GM19328 (cell line): ENCODE measurements around the gene XYLT1.

Source experiments
- ATAC-seq: cut with Tn5 transposase; IDR thresholded peaks from one replicate; pipeline ENCODE4 v1.9.1; 2021; ENCODE audit warnings: mild to moderate bottlenecking, moderate library complexity; ENCODE audit not compliant: unreplicated experiment

XYLT1 gene

GRCh38 chr16:17078931-17079631 lies 391.7 kb downstream of the XYLT1 start:
- ATAC-seq = no peak

GRCh38 chr16:17076818-17077498 lies 393.8 kb downstream of the XYLT1 start:
- ATAC-seq = no peak

DNA sequence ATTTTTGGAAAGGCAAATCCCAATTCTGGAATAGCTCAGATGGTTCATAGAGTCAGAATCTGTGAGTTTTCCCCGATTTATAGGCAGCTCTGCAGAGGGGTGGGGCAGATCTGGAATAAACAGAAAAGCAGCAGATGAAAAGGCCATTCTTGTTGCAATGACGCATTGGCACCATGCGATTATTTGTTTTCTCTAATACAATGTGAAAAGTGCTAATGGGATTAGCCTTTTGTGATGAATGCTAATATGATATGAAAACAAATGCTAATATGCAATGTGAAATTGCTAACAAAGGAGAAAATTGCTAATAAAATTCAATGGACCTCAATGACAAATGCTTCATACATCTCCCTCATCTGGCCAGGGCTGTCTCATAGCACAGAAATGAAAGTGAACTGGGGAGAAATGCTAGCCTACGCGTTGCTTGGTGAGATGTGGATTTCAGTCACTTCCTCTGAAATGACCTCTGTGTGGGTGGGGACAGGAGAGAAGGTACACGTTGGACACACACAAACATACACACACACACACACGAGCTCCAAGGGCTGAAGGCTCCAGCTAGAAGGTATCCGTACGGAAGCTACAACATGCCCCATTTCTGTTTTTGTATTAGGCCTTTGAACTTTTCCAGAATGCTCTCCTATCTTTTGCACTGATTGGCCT lies 394.5 kb downstream of the XYLT1 start:
- ATAC-seq = no peak

GRCh38 chr16:17072104-17072503 lies 398.7 kb downstream of the XYLT1 start:
- ATAC-seq = no peak

- ATAC-seq = peak; percentile 84
Observed at GRCh38 chr16:17070882-17071592, 399.7 kb downstream of the XYLT1 start.

GRCh38 chr16:17069681-17070080 lies 401.1 kb downstream of the XYLT1 start:
- ATAC-seq = no peak

- no peak for ATAC-seq
Observed at GRCh38 chr16:17068524-17068923, 402.2 kb downstream of the XYLT1 start.

DNA sequence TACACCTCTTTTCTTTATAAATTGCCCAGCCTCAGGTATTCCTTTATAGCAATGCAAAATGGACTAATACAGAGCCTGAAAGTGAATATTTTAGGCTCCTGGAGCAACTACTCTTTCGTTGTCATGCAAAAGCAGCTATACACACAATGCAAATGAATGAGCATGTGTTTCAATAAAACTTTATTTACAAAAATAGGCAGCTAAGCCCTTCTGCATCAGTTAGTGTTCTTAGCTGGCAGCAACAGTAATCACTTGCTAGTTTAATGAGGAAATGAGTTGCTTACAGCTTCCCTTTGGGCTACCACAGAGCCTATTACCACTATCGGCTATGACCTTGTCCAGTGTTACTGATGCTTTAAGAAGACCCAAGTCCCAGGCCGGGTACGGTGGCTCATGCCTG lies 402.9 kb downstream of the XYLT1 start:
- no peak for ATAC-seq

GRCh38 chr16:17063201-17064139 lies 407.3 kb downstream of the XYLT1 start:
- no peak for ATAC-seq

GRCh38 chr16:17062676-17063075 lies 408.1 kb downstream of the XYLT1 start:
- no peak for ATAC-seq

DNA sequence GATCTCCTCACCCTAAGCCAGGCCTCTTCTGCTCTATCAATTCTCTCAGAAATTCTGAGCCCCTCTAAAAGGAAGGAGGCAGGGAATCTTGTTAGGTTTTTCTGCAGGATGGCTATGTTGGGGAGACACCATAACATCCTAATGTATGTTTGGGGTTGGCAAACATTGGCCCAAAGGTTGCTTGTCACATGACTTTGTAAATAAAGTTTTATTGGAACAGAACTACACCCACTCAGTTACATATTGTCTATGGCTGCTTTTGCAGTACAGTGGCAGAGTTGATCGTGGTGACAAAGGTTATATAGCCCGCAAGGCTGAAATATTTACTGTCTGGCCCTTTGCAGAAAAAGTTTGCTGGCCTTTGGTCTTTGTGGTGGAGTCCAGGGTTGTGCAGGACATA lies 409.4 kb downstream of the XYLT1 start:
- ATAC-seq = no peak

- no peak for ATAC-seq
Observed at GRCh38 chr16:17058471-17058870, 412.3 kb downstream of the XYLT1 start.

DNA sequence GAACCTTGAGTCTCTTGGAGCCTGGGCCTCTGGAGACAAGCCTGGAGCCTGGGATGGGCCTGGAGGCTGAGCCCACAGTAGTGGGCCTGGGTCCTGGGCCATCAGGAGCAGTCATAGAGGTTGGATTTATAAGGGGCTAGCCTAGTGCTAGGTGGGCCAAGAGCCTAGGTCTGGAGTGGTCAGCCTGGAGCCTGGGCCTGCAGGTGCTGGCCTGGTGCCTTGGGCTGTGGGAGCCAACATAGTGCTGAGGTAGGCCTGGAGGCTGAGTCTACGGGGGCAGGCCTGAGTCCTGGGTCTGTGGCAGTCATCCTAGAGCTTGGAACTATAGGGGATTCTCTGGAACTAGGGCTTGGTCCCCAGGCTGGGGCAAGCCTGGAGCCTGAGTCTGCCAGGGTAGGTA lies 414.1 kb downstream of the XYLT1 start:
- no peak for ATAC-seq

DNA sequence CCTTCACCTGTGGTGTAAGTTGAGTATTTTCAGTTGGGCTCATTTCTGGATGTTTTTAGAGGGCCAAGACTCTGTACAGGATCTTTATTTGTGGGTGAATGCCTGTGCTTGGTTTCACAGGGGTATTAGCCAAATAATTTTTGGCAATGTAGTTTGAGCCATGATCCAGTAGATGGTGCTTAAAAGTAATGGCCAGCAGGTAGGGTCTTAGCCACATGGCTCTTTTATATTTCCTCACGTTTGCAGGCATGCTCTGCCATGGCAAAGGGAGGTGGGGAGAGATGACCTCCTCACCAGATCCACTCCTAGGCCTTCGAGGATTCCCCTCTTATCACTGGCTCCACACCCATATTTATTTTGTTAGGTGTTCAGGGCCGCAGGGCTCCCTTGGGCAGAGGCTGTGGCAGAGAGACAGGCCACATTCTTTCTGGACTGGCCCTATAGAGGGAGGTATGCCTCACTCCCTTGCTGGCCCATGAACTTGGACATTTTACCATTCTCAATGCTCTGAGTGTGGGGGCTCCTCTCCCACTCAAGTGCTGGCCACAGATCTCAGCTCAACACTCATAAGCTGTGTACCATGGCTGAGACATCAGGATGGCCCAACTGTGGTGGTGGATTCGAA lies 417.1 kb downstream of the XYLT1 start:
- no peak for ATAC-seq
